HG03558 (cell line): Measurements from ENCODE around the gene MAP3K6.

Experiments
- ATAC-seq: cut with Tn5 transposase; IDR thresholded peaks from one replicate; pipeline ENCODE4 v1.9.1; 2021; ENCODE audit warnings: moderate number of reproducible peaks; ENCODE audit not compliant: unreplicated experiment; ENCODE audit errors: extremely low read depth

Gene MAP3K6

DNA sequence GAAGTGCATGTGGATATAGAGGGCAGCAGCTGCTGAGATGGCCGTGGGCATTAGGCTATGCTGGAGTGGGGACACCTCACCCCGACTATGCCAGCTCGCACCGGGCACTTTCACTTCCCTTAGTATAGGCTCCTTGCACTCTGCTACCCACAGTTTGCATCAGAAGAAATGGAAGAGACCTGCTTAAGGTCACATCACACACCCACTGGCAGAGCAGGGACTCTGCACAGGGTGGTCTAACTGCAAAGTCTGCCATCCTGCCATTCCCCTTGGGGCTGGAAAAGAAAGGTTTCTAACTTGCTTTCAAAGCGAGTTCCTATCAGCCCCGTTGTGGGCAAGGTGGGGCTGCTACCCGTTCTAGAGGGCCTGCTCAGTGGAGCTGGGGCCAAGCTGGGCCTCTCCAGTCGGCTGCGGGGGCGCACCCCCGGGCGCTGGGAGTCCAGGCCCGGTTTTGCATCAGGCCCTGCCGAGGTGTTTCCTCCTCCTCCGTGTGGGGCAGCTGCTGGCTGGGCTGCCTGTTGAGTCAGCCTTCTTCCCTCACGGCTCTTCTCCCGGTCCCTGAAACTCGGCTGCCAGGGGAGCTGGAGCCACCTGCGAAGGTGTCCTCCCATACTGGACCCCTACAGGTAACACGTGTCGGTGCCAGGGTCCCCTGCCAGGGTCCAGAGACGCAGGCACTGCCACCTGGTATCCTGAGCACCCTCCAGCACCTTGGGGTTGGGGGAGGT, 25.1 kb downstream of the MAP3K6 start, which contains the start of gene SYTL1:
SYTL1 (plus strand) TSS at position 498 of the 728 bp plus-strand sequence. CDS start 3,313 bp downstream, outside the sequence.
- ATAC-seq, result no peak

DNA sequence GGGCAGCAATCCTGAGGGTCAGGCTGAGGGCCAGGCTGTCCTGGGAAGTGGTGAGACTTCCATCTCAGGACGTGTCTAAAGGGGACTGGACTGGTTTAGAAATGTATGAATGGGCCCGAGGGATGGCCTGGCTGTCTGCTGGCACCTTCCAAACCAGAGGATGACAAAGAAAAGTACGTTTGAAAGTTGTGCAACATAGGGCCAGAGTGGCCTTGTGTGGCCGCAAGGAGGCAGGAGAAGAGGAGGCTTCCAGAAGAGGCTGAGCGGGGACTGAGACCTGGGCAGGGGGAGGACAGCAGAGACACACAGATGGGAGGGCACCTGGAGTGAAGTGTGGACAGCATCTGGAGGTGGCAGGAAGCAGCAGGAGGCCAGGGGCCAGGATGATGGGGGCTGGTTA, 27.5 kb downstream of the MAP3K6 start:
- ATAC-seq, result no peak

DNA sequence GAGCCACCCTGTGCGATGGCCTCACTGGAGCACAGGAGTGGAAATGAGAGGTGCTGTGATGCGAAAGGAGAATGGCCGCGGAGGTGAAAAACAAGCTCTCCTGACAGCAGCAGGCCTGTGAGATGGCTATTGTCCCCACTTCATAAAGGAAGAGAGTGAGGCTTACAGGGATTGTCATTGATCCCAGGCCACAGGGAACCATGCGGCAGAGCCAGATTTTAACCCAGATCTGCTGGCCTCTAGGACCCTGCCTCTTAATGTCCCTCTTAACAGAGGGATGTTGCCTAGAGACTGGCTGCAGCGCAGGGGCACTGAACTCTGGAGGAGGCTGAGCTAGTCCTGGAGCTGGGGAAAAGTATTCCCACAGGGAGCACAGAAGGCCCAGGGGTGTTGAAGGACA, 28.0 kb downstream of the MAP3K6 start:
- ATAC-seq, result no peak

DNA sequence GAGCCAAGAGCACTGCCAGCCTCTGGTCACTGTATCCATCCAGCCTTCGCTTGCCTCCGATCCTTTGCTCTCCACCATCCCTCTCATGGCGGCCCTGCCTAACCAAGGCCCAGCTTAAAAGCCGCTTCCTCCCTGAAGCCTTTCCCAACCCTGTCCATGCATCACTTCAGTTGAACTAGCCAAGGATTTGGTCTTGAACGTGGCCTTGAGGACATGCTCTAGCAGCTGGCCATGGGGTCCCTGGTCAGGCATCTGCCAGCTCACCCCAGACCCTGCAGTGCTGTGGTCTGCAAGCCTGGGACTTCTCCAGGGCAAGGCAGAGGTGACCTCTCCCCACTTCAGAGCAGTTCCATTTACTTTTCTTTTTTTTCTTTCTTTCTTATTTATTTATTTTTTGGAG, 30.0 kb downstream of the MAP3K6 start:
- ATAC-seq, result no peak

DNA sequence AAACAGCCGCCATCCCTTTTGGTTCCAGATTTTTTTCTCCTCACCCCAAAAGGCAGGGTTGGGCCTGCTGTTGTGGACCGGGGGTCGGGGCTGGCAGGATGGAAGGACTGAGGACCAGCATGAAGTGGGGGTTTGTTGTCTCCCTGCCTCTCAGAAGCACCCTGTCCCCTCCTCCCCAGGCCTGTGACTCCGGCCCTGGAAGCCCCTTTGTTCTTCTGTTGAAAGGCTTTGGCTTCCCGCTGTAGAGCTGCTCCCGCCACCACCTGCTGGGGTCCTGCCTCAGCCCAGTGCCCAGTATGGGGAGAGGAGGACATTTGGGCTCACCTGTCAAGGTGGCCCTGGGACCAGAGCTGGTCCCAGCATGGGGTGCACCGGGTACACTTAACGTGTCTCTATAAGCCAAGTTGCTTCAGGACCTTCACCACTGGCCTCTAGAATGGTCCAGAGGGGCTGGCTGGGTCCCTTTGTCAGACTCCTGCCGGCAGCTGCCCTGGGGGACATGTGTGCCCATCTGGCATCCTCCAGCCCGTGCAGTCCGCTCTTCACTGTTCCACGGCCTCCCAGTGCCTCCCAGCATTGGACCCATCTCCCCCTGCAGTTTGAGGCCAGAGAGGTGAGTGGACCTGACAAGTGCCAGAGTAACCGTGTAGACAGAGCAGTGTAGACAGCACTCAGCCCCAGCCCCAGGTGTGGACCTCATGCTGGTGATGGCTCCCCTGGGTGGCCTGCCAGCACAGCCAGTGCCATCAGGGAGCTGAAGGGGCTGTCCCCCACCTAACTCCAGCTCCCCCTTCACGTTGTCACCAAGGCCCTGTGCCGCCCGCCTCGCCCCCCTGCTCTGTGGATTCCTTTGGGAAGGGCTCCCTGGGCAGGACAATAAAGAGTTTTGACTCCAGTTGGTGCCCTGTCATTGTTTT, 31.0 kb downstream of the MAP3K6 start:
- ATAC-seq, result no peak

DNA sequence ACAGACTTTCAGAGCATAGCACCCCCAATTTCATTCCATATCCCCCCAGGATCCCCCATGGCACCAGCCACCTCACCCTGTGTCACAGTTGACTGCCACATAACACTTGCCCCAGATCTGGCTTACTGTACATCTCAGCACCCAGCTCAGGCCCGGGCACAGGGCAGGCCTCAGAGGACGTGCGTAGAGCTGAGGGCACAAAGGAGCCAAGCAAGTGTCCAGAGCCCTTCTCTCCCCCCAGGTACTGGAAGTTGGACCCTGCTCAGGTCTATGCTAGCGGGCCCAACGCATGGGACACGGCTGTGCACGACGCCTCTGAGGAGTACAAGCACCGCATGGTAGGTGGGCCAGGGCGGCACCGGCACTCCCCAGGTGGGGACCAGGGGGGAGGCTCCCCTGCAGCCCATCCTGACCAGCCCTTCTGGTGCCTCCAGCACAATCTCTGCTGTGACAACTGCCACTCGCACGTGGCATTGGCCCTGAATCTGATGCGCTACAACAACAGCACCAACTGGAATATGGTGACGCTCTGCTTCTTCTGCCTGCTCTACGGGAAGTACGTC, 33.0 kb downstream of the MAP3K6 start:
- ATAC-seq, result no peak

DNA sequence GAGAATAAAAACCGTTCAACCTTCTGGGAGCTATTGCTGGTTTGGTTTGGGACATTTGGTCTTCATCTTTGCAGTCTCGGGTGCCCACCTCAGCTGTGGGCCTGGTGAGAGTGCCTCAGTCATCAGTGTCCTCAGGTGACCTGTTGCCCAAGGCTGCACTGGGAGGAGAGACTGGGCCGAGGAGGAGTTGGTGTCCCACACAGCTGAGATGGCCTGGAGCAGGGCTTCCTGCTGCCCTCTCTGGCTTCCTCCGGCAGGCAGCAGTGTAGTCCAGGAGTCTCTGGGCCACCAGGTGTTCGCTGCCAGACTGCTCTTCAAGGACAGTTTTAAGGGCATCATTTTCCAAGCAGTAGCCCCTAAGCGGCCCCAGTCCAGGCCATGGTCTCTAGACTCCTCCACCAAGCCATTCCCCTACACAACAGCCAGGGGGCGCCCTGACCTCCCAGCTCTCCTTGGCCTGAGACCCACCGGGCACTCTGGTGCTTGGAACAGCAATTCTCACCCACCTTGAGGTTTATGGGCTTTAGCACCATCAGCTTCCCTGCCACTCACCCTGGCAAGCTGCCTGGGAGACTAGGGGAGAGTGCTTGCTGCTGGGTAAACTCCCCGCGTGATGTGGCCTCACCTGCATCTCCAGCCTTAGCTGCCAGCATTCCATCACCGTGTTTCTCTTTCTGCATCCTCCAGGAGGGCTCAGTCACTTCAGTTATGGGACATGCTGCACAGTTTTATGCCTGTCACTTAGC, 34.1 kb downstream of the MAP3K6 start:
- no peak for ATAC-seq

DNA sequence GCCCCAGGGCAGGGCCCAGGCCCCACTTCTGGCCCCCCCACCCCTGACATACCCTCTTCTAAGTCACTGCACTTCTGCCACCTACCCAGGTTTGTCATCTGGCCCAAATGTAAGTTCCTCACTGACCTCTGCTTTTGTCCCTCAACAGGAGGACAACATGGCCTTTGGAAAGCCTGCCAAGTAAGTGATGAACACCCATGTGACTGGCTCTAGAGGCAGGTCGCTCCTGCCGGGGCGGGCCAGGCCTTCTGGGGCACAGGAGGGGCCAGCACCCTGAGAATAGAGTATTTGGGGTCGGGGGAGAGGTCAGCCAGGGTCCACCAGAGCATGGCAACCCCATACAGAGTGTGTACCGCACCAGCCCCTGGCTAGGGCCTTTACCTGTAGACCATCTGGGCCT, 34.8 kb downstream of the MAP3K6 start:
- no peak for ATAC-seq

DNA sequence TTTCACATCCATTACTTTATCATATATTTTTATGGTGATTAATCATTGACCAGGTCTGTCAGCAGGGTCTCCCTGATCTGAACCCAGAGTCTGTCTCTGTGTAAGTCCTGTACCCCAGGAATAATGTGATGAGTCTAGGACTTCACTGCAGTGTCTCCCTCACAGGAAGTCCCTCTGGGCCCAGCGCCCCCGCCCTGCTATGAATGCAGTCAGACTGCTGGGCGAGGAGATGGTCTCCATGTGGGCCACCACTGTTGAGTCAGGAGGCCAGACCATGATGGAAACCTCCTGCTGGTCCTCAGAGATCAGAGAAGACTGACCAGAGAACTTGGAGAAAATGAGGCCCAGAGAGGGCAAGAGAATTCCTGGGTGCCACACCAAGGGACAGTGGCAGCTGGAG, 35.3 kb downstream of the MAP3K6 start:
- no peak for ATAC-seq

DNA sequence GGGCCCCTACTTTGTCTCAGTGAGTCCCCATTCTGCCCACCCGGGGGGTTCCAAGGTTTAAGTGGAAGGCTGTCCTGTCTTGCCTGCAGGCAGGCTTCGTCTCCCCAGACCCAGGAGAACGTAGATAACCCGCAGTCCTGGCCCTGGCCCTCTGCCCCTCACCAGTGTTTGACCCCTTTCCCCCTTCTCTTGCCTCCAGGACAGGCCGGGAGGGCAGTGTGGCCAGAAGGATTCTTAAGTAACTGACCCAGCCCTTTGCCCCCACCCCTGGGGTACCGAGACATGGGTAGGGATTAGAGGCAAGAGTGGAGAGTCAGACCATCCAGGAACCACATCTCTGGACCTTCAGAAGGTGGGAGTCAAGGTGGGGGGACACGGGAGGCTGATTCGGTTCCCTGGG, 36.0 kb downstream of the MAP3K6 start:
- no peak for ATAC-seq

DNA sequence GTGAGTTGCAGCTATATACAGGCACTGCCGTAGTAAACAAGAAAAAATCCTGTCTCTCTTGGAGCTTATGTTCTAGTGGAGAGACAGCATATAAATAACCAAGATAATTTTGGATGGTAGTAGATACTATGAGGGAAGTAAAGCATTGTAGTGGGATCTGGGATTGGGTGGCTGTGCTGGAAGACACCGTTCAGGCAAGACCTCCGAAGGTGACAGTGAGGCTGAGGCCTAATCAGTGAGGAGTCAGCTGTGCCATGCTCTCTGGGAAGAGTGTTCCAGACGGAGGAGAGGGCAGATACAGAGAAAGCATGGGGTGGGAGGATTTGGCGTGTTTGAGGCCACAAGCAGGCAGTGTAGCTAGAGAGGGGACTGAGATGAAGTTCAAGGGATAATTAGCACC, 38.8 kb downstream of the MAP3K6 start:
- no peak for ATAC-seq

DNA sequence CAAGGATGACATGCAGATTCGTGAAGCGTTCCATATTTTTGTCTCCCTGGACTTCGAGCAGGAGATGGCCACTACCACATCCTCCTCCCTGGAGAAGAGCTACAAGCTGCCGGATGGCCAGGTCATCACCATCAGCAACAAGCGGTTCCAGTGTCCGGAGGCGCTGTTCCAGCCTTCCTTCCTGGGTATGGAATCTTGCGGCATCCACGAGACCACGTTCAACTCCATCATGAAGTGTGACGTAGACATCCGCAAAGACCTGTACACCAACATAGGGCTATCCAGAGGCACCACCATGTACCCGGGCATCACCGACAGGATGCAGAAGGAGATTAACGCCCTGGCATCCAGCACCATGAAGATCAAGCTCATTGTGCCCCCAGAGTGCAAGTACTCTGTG, 41.5 kb downstream of the MAP3K6 start:
- no peak for ATAC-seq

DNA sequence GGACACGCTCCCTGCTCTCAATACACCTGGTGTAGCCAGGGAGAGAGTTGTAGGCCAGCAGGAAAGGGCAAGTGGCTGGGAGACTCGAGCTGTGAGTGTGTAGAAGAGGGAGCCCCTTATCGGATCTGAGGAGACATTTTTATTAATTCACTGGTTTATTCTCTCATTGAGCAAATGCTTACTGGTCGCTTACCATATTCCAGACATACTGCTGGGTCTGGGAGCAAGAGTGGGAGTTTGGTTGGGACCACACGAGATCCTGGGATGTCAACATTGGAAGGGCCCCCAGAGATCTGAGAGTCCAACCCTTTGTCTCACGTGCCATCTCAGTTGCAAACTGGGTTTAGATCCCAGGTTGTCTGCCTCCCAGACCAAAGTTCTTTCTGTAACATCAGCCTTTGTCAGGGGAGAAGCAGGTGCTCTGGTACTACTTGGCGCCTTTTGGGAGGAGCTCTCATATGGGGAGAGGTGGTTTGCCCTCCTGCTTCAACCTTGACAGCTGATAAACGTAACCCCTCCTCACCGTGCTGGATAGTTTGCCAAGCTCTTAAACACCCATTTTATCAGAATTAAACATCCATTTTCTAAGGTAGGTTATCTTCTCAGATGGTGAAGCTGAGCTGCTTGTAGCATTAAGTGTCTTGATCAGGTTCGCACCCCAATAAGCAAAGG, 44.1 kb downstream of the MAP3K6 start:
- ATAC-seq, result no peak

DNA sequence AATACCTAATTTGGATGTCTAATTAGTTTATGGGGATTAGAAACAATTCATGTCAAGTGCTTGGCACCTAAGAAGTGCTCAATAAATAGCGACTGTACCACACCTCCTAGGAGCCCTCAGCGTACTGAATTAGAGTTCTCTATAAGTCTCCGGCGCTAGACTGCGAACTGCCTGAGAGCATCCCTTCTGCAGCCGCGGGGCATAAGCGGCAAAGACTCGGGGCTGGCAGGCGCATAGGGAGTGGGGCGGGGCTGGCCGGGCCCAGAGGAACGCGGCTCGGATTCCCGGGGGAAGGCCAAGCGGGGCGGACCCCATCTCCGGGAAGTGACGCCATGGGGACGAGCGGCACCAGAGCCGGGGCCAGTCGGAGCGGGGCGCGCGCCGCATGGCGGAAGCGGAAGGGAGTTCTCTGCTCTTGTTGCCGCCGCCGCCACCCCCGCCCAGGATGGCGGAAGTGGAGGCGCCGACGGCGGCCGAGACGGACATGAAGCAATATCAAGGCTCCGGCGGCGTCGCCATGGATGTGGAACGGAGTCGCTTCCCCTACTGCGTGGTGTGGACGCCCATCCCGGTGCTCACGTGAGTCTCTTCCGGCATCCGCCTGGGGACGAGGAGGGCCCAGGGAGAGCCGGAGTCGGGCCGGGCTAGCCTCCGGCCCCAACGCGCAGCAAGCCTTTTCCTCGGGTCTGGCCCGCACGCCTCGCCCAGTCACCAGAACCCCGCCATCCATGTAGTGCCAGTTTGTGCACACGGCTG, 44.8 kb downstream of the MAP3K6 start, which contains the start of gene TMEM222:
TMEM222 (plus strand) TSS at position 351 of the 756 bp plus-strand sequence; CDS start at position 386, 35 bp downstream.
- peak; percentile 62 for ATAC-seq

DNA sequence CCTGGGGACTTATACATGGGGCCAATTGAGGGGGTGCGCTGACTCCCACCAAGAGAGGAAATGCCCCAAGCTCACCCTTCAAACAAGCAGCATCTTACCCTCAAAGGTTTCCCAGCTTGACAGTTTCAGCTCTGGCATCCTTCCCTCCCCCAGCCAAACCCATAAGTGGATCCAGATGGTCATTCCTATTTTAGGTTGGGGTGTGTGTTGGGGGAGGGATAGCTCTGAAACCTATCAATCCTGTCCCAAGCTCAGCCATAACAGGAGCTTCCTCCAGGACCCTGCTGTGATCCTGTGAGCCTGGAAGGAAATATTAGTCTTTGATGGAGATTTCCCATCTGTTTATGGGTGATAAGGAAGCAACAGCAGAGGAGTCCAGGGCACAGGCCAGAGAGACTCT, 48.2 kb downstream of the MAP3K6 start:
- ATAC-seq, result no peak

DNA sequence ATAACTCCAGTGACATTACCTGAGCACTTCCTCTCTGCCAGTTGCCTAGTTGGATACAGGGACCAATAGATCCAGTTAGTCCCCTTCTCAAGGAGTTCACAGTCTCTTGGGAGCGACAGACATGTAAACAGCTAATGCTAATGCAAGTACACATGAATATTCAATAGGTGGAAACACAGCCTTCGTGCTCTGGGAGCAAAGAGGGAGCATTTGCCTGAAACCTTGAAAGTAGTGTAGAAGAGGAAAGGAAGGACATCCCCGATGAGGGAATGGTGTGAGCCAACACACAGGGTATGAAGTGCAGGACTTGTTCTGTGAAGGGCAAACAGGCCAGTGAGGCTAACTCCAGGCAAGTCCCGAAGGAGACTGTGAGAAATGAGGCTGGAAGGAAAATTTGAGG, 48.6 kb downstream of the MAP3K6 start:
- no peak for ATAC-seq

DNA sequence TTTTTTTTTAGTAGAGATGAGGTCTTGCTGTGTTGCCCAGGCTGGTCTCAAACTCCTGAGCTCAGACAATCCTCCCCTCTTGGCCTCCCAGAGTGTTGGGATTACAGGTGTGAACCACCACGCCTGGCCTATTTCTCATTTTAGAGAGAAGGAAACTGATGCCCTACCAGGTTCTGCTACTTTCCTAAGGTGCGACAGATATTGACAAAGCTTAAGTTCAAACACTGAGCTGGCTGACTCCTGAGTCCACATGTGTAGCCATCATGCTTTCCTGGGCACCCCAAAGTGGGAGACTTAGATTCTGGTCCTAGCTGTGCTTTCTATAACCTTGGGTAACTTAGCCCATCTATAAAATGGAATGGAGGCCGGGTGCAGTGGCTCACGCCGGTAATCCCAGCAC, 49.9 kb downstream of the MAP3K6 start:
- ATAC-seq, result no peak

DNA sequence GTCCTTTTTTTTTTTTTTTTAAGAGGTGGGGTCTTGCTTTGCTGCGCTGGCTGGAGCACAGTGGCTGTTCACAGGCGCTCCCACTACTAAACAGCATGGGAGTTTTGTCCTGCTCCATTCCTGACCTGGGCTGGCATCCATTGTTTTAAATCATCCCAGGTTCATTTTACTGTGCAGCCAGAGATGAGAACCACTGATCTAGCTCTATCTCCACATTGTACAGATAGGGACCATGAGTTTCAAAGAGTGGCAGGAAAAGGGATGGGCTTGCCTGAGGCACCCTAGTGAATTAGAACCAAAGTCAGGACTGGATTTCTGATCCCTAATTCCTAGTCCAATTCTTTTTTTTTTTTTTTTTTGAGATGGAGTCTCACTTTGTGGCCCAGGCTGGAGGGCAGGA, 52.0 kb downstream of the MAP3K6 start:
- ATAC-seq, result no peak

DNA sequence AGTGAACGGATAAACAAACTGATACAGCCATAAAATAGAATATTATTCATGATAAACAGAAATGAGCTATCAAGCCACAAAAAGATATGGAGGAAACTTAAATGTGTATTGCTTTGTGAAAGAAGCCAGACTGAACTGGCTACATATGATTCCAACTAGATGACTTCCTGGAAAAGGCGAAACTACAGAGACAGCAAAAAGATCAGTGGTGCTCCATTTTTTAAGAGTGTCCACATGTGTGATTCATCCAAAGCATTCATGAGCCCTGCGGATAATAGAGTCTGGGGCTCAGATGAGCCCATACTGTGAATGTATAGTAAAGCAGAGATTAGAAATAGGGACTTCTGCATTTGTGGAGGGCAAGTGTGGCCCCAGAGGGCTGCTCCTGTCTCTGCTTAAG, 52.6 kb downstream of the MAP3K6 start:
- no peak for ATAC-seq
